K562 (cell line): Measurements from ENCODE around the gene MBOAT1. TPM values are rescaled to one million over a fixed set of nuclear protein-coding genes. Genes with fewer than 3 reads are reported as not detected.
A peak's percentile ranks its signal among the peaks of the same experiment; 100 is the strongest.

Experiments used
- BCL6 ChIP-seq: fragments of 250-450 bp; sonication (Bioruptor Pico); IDR thresholded peaks from 2 replicates; pipeline ENCODE4 v1.4.0; 2020
- DDX20 ChIP-seq: fragments of 450-650 bp; IDR thresholded peaks from 2 replicates; pipeline ENCODE4 v1.6.1; 2016; ENCODE audit warnings: missing genetic modification characterization, low read depth, mild to moderate bottlenecking, missing compliant biosample characterization, moderate library complexity
- ELF4 ChIP-seq: fragments of 450-650 bp; formaldehyde crosslinking; IDR thresholded peaks from 2 replicates; pipeline ENCODE4 v1.4.0; 2022; ENCODE audit warnings: missing genetic modification characterization
- NCOA6 ChIP-seq: fragments of 450-650 bp; IDR thresholded peaks from 2 replicates; pipeline ENCODE4 v1.6.1; 2017; ENCODE audit warnings: mild to moderate bottlenecking
- RUNX1 ChIP-seq: sonication (generic); IDR thresholded peaks from 2 replicates; pipeline ENCODE4 v1.6.1; 2016; ENCODE audit warnings: antibody characterized with exemption, low read depth
- SMARCA5 ChIP-seq: fragments of 450-650 bp; IDR thresholded peaks from 2 replicates; pipeline ENCODE4 v1.6.1; 2016
- SMARCE1 ChIP-seq: fragments of 450-650 bp; IDR thresholded peaks from 2 replicates; pipeline ENCODE4 v1.7.1; 2016; ENCODE audit warnings: mild to moderate bottlenecking
- ZBTB7A ChIP-seq: IDR thresholded peaks from 2 replicates; pipeline ENCODE4 v1.6.1; 2011; ENCODE audit warnings: low read depth, mild to moderate bottlenecking, low read length, moderate library complexity, borderline replicate concordance; ENCODE audit not compliant: control insufficient read depth
- ZFP1 ChIP-seq: fragments of 450-650 bp; formaldehyde crosslinking; IDR thresholded peaks from 2 replicates; pipeline ENCODE4 v1.4.0; 2020; ENCODE audit warnings: mild to moderate bottlenecking, mixed read lengths
- ZNF354B ChIP-seq: fragments of 250-450 bp; sonication (Bioruptor Pico); IDR thresholded peaks from 2 replicates; pipeline ENCODE4 v1.4.0; 2020
- ZNF583 ChIP-seq: fragments of 250-450 bp; sonication (Bioruptor Pico); IDR thresholded peaks from 2 replicates; pipeline ENCODE4 v1.4.0; 2020
- ZNF766 ChIP-seq: fragments of 200-800 bp; sonication (Bioruptor generic); conservative IDR thresholded peaks from 2 replicates; pipeline ENCODE4 v1.6.1; 2016; ENCODE audit warnings: missing genetic modification characterization, missing compliant biosample characterization
- polyA plus RNA-seq, 8 experiments: library from polyadenylated mRNA; depleted of rRNA in 4 of 8; stranded (reverse) in 5 of 8; unstranded in 3 of 8; fragments of >200 nt; fragmentation: Nextera tagmentation in 2 of 8; fragmentation: Illumina TruSeq in 1 of 8; extraction: Ambion mirVana in 2 of 8; extraction: Trizol in 1 of 8; gene quantifications; 2 replicates each; pipeline versions ENCODE4 v1.2.1 to v1.2.3, GENCODE V29; 2011 to 2014; ENCODE audit warnings: inconsistent platforms in 1 of 8, missing spikeins in 1 of 8
- total RNA-seq, 7 experiments: library from RNA; depleted of rRNA in 6 of 7; stranded (reverse); fragments of >200 nt in 6 of 7; fragmentation: Illumina TruSeq in 2 of 7; extraction: Trizol in 2 of 7; gene quantifications; 2 replicates each; pipeline versions ENCODE4 v1.2.1 to v1.2.3, GENCODE V29; 2011 to 2021; ENCODE audit warnings: low replicate concordance in 1 of 7
- TF ChIP-seq, protein P1 (sequence below), 2 experiments: fragments of 250-450 bp in 1 of 2; fragments of 450-650 bp in 1 of 2; sonication (Bioruptor Pico) in 1 of 2; IDR thresholded peaks; 2 replicates each; pipeline versions ENCODE4 v1.6.1 to v1.8.0; 2016 to 2021; ENCODE audit warnings: mild to moderate bottlenecking in 2 of 2, moderate library complexity in 2 of 2, missing compliant biosample characterization in 1 of 2, missing genetic modification characterization in 1 of 2
- TF ChIP-seq, protein P2 (sequence below): fragments of 450-650 bp; IDR thresholded peaks from 2 replicates; pipeline ENCODE4 v1.6.1; 2016; ENCODE audit warnings: missing biosample characterization, missing genetic modification characterization
- TF ChIP-seq, protein P3 (sequence below): sonication (generic); formaldehyde crosslinking; IDR thresholded peaks from 2 replicates; pipeline ENCODE4 v1.8.0; 2022; ENCODE audit warnings: mild to moderate bottlenecking, missing genetic modification reagents, borderline replicate concordance
- TF ChIP-seq, protein P4 (sequence below): fragments of 250-450 bp; sonication (Bioruptor Pico); IDR thresholded peaks from 2 replicates; pipeline ENCODE4 v1.5.0; 2022; ENCODE audit warnings: mild to moderate bottlenecking
- TF ChIP-seq, protein P5 (sequence below): fragments of 450-650 bp; conservative IDR thresholded peaks from 2 replicates; pipeline ENCODE4 v1.6.1; 2016; ENCODE audit warnings: missing genetic modification characterization, low read depth, mild to moderate bottlenecking, missing compliant biosample characterization, moderate library complexity
- TF ChIP-seq, protein P6 (sequence below): fragments of 450-650 bp; IDR thresholded peaks from 2 replicates; pipeline ENCODE4 v1.6.1; 2017; ENCODE audit warnings: antibody characterized with exemption, mild to moderate bottlenecking

The MBOAT1 gene
- total and polyA plus RNA-seq, 9 of the 15 experiments (the other 6 are each of a cell fraction or from before 2014, with no cell fraction given), result 0.13 to 16.5 (median 10.3) TPM

DNA sequence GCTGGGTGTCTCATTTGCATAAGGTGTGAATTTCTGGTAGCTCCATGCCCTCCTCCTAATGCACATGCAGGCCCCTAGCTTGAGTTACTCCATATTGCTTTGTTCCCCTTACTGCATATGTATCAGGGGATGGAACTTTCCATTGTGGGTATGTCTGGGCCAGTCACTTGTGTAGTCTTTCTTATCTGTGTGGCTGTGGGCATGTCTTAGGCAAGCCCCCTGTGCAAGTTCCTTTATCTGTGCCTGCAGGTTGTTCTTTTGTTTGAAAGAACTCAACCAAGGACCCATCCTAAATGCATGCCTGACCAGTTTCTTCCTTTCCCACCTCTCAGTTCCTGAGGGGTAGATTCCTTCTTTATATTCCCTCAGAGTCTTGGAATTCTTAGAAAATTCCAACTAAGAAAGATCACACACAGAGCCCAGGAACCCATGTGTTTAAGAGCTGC lies 23.6 kb downstream of the MBOAT1 start (continued):
- TF ChIP-seq, protein P1, sequence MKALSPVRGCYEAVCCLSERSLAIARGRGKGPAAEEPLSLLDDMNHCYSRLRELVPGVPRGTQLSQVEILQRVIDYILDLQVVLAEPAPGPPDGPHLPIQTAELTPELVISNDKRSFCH (CRISPR knock-in tag; IDR thresholded peaks at IDR 0.05), result no peak
- TF ChIP-seq, protein P1 (tag; IDR thresholded peaks at IDR 0.05), result peak; percentile 92
- TF ChIP-seq, protein P2, sequence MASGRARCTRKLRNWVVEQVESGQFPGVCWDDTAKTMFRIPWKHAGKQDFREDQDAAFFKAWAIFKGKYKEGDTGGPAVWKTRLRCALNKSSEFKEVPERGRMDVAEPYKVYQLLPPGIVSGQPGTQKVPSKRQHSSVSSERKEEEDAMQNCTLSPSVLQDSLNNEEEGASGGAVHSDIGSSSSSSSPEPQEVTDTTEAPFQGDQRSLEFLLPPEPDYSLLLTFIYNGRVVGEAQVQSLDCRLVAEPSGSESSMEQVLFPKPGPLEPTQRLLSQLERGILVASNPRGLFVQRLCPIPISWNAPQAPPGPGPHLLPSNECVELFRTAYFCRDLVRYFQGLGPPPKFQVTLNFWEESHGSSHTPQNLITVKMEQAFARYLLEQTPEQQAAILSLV (tag), result peak; percentile 46; the same call in 1 of the 2 replicates
- TF ChIP-seq NCOA6, result no peak
- no peak for TF ChIP-seq RUNX1
- TF ChIP-seq, protein P3, sequence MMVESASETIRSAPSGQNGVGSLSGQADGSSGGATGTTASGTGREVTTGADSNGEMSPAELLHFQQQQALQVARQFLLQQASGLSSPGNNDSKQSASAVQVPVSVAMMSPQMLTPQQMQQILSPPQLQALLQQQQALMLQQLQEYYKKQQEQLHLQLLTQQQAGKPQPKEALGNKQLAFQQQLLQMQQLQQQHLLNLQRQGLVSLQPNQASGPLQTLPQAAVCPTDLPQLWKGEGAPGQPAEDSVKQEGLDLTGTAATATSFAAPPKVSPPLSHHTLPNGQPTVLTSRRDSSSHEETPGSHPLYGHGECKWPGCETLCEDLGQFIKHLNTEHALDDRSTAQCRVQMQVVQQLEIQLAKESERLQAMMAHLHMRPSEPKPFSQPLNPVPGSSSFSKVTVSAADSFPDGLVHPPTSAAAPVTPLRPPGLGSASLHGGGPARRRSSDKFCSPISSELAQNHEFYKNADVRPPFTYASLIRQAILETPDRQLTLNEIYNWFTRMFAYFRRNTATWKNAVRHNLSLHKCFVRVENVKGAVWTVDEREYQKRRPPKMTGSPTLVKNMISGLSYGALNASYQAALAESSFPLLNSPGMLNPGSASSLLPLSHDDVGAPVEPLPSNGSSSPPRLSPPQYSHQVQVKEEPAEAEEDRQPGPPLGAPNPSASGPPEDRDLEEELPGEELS (CRISPR knock-in tag), result no peak
- TF ChIP-seq ZNF766 (CRISPR knock-in tag), result 0 out of 2 replicates have a peak, but pooled peaks have one; percentile 64
- TF ChIP-seq BCL6 (CRISPR knock-in tag), result peak; percentile 74
- no peak; the same call in 1 of the 2 replicates for TF ChIP-seq ZNF354B
- peak; percentile 71; the same call in 1 of the 2 replicates for TF ChIP-seq DDX20
- TF ChIP-seq ZNF583 (CRISPR knock-in tag), result peak; percentile 96
- TF ChIP-seq SMARCA5, result no peak
- TF ChIP-seq, protein P4, sequence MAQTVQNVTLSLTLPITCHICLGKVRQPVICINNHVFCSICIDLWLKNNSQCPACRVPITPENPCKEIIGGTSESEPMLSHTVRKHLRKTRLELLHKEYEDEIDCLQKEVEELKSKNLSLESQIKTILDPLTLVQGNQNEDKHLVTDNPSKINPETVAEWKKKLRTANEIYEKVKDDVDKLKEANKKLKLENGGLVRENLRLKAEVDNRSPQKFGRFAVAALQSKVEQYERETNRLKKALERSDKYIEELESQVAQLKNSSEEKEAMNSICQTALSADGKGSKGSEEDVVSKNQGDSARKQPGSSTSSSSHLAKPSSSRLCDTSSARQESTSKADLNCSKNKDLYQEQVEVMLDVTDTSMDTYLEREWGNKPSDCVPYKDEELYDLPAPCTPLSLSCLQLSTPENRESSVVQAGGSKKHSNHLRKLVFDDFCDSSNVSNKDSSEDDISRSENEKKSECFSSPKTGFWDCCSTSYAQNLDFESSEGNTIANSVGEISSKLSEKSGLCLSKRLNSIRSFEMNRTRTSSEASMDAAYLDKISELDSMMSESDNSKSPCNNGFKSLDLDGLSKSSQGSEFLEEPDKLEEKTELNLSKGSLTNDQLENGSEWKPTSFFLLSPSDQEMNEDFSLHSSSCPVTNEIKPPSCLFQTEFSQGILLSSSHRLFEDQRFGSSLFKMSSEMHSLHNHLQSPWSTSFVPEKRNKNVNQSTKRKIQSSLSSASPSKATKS (CRISPR knock-in tag), result no peak
- peak; percentile 61; the same call in 1 of the 2 replicates for TF ChIP-seq ELF4 (CRISPR knock-in tag)
- TF ChIP-seq, protein P5, sequence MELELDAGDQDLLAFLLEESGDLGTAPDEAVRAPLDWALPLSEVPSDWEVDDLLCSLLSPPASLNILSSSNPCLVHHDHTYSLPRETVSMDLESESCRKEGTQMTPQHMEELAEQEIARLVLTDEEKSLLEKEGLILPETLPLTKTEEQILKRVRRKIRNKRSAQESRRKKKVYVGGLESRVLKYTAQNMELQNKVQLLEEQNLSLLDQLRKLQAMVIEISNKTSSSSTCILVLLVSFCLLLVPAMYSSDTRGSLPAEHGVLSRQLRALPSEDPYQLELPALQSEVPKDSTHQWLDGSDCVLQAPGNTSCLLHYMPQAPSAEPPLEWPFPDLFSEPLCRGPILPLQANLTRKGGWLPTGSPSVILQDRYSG, result peak; percentile 92
- TF ChIP-seq, protein P6, sequence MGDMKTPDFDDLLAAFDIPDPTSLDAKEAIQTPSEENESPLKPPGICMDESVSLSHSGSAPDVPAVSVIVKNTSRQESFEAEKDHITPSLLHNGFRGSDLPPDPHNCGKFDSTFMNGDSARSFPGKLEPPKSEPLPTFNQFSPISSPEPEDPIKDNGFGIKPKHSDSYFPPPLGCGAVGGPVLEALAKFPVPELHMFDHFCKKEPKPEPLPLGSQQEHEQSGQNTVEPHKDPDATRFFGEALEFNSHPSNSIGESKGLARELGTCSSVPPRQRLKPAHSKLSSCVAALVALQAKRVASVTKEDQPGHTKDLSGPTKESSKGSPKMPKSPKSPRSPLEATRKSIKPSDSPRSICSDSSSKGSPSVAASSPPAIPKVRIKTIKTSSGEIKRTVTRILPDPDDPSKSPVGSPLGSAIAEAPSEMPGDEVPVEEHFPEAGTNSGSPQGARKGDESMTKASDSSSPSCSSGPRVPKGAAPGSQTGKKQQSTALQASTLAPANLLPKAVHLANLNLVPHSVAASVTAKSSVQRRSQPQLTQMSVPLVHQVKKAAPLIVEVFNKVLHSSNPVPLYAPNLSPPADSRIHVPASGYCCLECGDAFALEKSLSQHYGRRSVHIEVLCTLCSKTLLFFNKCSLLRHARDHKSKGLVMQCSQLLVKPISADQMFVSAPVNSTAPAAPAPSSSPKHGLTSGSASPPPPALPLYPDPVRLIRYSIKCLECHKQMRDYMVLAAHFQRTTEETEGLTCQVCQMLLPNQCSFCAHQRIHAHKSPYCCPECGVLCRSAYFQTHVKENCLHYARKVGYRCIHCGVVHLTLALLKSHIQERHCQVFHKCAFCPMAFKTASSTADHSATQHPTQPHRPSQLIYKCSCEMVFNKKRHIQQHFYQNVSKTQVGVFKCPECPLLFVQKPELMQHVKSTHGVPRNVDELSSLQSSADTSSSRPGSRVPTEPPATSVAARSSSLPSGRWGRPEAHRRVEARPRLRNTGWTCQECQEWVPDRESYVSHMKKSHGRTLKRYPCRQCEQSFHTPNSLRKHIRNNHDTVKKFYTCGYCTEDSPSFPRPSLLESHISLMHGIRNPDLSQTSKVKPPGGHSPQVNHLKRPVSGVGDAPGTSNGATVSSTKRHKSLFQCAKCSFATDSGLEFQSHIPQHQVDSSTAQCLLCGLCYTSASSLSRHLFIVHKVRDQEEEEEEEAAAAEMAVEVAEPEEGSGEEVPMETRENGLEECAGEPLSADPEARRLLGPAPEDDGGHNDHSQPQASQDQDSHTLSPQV, result peak; percentile 95
- TF ChIP-seq ZBTB7A, result no peak
- TF ChIP-seq ZFP1, result no peak
- no peak for TF ChIP-seq SMARCE1
